NCI-H2029 (cell line): ENCODE data around the gene MSI2.

ENCODE experiments used
- DNase-seq: peaks from one replicate; lab custom pipeline; 2025; lab: John Stamatoyannopoulos, UW

MSI2 gene

GRCh38 chr17:57556977-57557376 is 300.7 kb downstream of the MSI2 start:
- DNase-seq: no peak

- no peak for DNase-seq
These were observed 301.1 kb downstream of the MSI2 start for GRCh38 chr17:57557416-57557815.

- DNase-seq: no peak
These were observed 301.7 kb downstream of the MSI2 start for GRCh38 chr17:57557834-57558681.

- no peak for DNase-seq
These were observed 302.9 kb downstream of the MSI2 start for GRCh38 chr17:57559226-57559625.

- DNase-seq: no peak
These were observed 303.5 kb downstream of the MSI2 start for GRCh38 chr17:57559634-57560318.

GRCh38 chr17:57560319-57560705 is 304.0 kb downstream of the MSI2 start:
- DNase-seq: no peak

- no peak for DNase-seq
These were observed 304.9 kb downstream of the MSI2 start for GRCh38 chr17:57561072-57561861.

GRCh38 chr17:57562184-57562698 is 305.9 kb downstream of the MSI2 start:
- DNase-seq: no peak

GRCh38 chr17:57563958-57564357 is 307.6 kb downstream of the MSI2 start:
- no peak for DNase-seq

- DNase-seq: no peak
These were observed 308.9 kb downstream of the MSI2 start for GRCh38 chr17:57565176-57565575.

GRCh38 chr17:57566721-57567120 is 310.4 kb downstream of the MSI2 start:
- no peak for DNase-seq

GRCh38 chr17:57567251-57567650 is 310.9 kb downstream of the MSI2 start:
- DNase-seq: peak; percentile 77

GRCh38 chr17:57568340-57568739 is 312.0 kb downstream of the MSI2 start:
- no peak for DNase-seq

GRCh38 chr17:57569021-57569420 is 312.7 kb downstream of the MSI2 start:
- DNase-seq: no peak

- DNase-seq: no peak
These were observed 313.5 kb downstream of the MSI2 start for GRCh38 chr17:57569853-57570252.

- peak; percentile 70 for DNase-seq
These were observed 314.5 kb downstream of the MSI2 start for GRCh38 chr17:57570724-57571344.

GRCh38 chr17:57572062-57572461 is 315.7 kb downstream of the MSI2 start:
- peak; percentile 80 for DNase-seq

- DNase-seq: no peak
These were observed 316.3 kb downstream of the MSI2 start for GRCh38 chr17:57572600-57572999.

GRCh38 chr17:57574040-57574513 is 317.8 kb downstream of the MSI2 start:
- DNase-seq: peak; percentile 28

GRCh38 chr17:57576744-57577143 is 320.4 kb downstream of the MSI2 start:
- no peak for DNase-seq

GRCh38 chr17:57577751-57578607 is 321.7 kb downstream of the MSI2 start:
- DNase-seq: peak; percentile 34
